WI38 (cell line): Measurements from ENCODE around the gene HNRNPLL.

ENCODE experiments used
- H3K4me3 ChIP-seq: 2 replicates; pipeline ENCODE4 v1.5.1; 2011; ENCODE audit warnings: low read depth, mild to moderate bottlenecking, control low read depth, low read length
- CTCF ChIP-seq: IDR thresholded peaks from 2 replicates; pipeline ENCODE4 v1.5.1; 2012; ENCODE audit warnings: low read depth, mild to moderate bottlenecking, control low read depth, low read length

Gene HNRNPLL

GRCh38 chr2:38557981-38558380 lies 44.7 kb downstream of the HNRNPLL start:
- no peak overlapping the region for H3K4me3 ChIP-seq
- no peak for TF ChIP-seq CTCF

GRCh38 chr2:38557217-38557616 lies 45.5 kb downstream of the HNRNPLL start:
- no peak for TF ChIP-seq CTCF
- H3K4me3 ChIP-seq: no peak overlapping the region

- H3K4me3 ChIP-seq: no peak overlapping the region
- no peak for TF ChIP-seq CTCF
Measured at GRCh38 chr2:38556006-38556801, 46.5 kb downstream of the HNRNPLL start.

- no peak overlapping the region for H3K4me3 ChIP-seq
- peak; percentile 32; the same call in 1 of the 2 replicates for TF ChIP-seq CTCF
Measured at GRCh38 chr2:38554973-38555595, 47.6 kb downstream of the HNRNPLL start.

GRCh38 chr2:38553554-38553953 lies 49.2 kb downstream of the HNRNPLL start:
- TF ChIP-seq CTCF: no peak

GRCh38 chr2:38552259-38552658 lies 50.5 kb downstream of the HNRNPLL start:
- no peak for TF ChIP-seq CTCF
- no peak overlapping the region for H3K4me3 ChIP-seq

More at GRCh38 chr2:38553554-38553953, 49.2 kb downstream of the HNRNPLL start:
- H3K4me3 ChIP-seq: no peak overlapping the region

- TF ChIP-seq CTCF: no peak
- no peak overlapping the region for H3K4me3 ChIP-seq
Measured at GRCh38 chr2:38551746-38552145, 51.0 kb downstream of the HNRNPLL start.
